ENCODE measurements around the gene CCDC197.

Gene CCDC197

GRCh38 chr14:93970585-93970964 is 26.5 kb upstream of the CCDC197 start:
- Histone ChIP-seq H3K9me3 (ENCODE audit: control insufficient read depth, insufficient read depth, low read depth, low read length) (no peaks in the 10 kb centered on the region), H3K4me1 (ENCODE audit: control insufficient read depth, insufficient read depth, low read length) (no peaks in the 10 kb centered on the region), H3K27ac (ENCODE audit: extremely low read depth, low read depth, low read length) (no peak overlapping the region), H3K36me3 (ENCODE audit: control insufficient read depth in 2 of 2, insufficient read depth in 1 of 2, low read length in 2 of 2) (no peaks in the 10 kb centered on the region), H3K4me3 (ENCODE audit: low read depth, low read length) (no peak overlapping the region)
- ChIA-PET CTCF (interaction anchor here (0.8 to 6.5 kb wide), 11 partner anchors 8 to 413 kb away, joined by 3 to 91 read pairs (median 5); no protein-coding TSS in a partner anchor), POLR2A (no interaction called here)
- no peak for TF ChIP-seq MEIS1 (CRISPR knock-in tag; IDR thresholded peaks at IDR 0.05; ENCODE audit: borderline replicate concordance)
- no peak for TF ChIP-seq ZNF837 (tag by site-specific recombination; IDR thresholded peaks at IDR 0.05)
- no peak for TF ChIP-seq ZBTB20 (tag by site-specific recombination; IDR thresholded peaks at IDR 0.05)
- TF ChIP-seq ZNF112 (tag by site-specific recombination; IDR thresholded peaks at IDR 0.05) = no peak
- TF ChIP-seq ZNF335 (tag by site-specific recombination; conservative IDR thresholded peaks at IDR 0.05) = no peak
- TF ChIP-seq ZNF324 (tag by site-specific recombination; IDR thresholded peaks at IDR 0.05) = no peak
- TF ChIP-seq ZBTB11 (tag by site-specific recombination; conservative IDR thresholded peaks at IDR 0.05; ENCODE audit: low read depth) = no peak
- peak; percentile 55; the same call in 1 of the 2 replicates for TF ChIP-seq CTCF (tag by site-specific recombination; IDR thresholded peaks at IDR 0.05)
- TF ChIP-seq ZNF660 (tag by site-specific recombination; IDR thresholded peaks at IDR 0.05) = no peak
- no peak for TF ChIP-seq ZNF610 (tag by site-specific recombination; IDR thresholded peaks at IDR 0.05; ENCODE audit: borderline replicate concordance)
- no peak for TF ChIP-seq ZNF600 (tag by site-specific recombination; IDR thresholded peaks at IDR 0.05)
- TF ChIP-seq ZNF37A (tag by site-specific recombination; IDR thresholded peaks at IDR 0.05) = no peak
- TF ChIP-seq ATF2 (tag by site-specific recombination; IDR thresholded peaks at IDR 0.05; ENCODE audit: low read depth) = no peak
- TF ChIP-seq ZNF169 (tag by site-specific recombination; IDR thresholded peaks at IDR 0.05) = no peak
- peak; percentile 31 for TF ChIP-seq ZNF654 (tag by site-specific recombination; IDR thresholded peaks at IDR 0.05; ENCODE audit: low read depth)
- no peak for TF ChIP-seq ZBTB10 (tag by site-specific recombination; IDR thresholded peaks at IDR 0.05)
- TF ChIP-seq ZNF157 (tag by site-specific recombination; IDR thresholded peaks at IDR 0.05) = no peak
- no peak for TF ChIP-seq REPIN1 (tag by site-specific recombination; IDR thresholded peaks at IDR 0.05; ENCODE audit: low read depth)
